Colonic mucosa (tissue), 4 donors: ENCODE results near the gene SLIT3. TPM values are rescaled to one million over a fixed set of nuclear protein-coding genes. Genes with fewer than 3 reads are reported as not detected.

Experiments used
- DNase-seq: peaks from one replicate; pipeline ENCODE4 v3.0.0-alpha.2; 2020
- H3K27ac ChIP-seq: fragments of 200-600 bp; one replicate; pipeline ENCODE4 v1.8.0; 2021
- H3K27me3 ChIP-seq: fragments of 200-600 bp; one replicate; pipeline ENCODE4 v1.8.0; 2021
- H3K36me3 ChIP-seq: fragments of 200-600 bp; one replicate; pipeline ENCODE4 v1.8.0; 2021
- H3K4me1 ChIP-seq: fragments of 200-600 bp; one replicate; pipeline ENCODE4 v1.8.0; 2021; ENCODE audit warnings: mild to moderate bottlenecking
- H3K4me3 ChIP-seq: fragments of 200-600 bp; one replicate; pipeline ENCODE4 v1.8.0; 2021
- H3K9ac ChIP-seq, 2 donors: one replicate each; pipeline ENCODE4 v1.7.0; 2013; ENCODE audit warnings: control low read depth in 2 of 2, low read depth in 2 of 2, low read length in 2 of 2
- H3K9me3 ChIP-seq: fragments of 200-600 bp; one replicate; pipeline ENCODE4 v1.8.0; 2021
- intact Hi-C: fragments of 100-400 bp; cut with DNase I; formaldehyde crosslinking; loops from one replicate; pipeline ENCODE4 v1.14.1; 2022
- total RNA-seq, 2 donors: library from RNA; stranded (reverse); fragmentation: NEBNext Ultra II Directional in 1 of 2; extraction: Animal tissue kit (Norgen Biotek cat#: 25700) in 1 of 2; gene quantifications; one replicate each; pipeline ENCODE4 v1.2.1, GENCODE V29; 2021
- TF ChIP-seq, protein P1 (sequence below): fragments of 200-600 bp; IDR thresholded peaks from one replicate; pipeline ENCODE4 v1.8.0; 2022; ENCODE audit warnings: antibody characterized with exemption, mild to moderate bottlenecking
- donor health status: healthy.
- donor health status: DM: no; HTN: no; CAD: no.
- donor health status: DM: no; HTN: no; CAD: no.

SLIT3 gene
- total RNA-seq, 2 donors from 2014 or later: 3.4 to 7.6 TPM

GRCh38 chr5:169004551-169004950 is 296.4 kb downstream of the SLIT3 start:
- no peak overlapping the region for H3K9ac ChIP-seq
- no peak for DNase-seq
- intact Hi-C loops: no loop called here
- no peak overlapping the region for H3K4me3 ChIP-seq
- no peaks in the 10 kb centered on the region for H3K9me3 ChIP-seq
- H3K27ac ChIP-seq: no peak overlapping the region
- TF ChIP-seq, protein P1, sequence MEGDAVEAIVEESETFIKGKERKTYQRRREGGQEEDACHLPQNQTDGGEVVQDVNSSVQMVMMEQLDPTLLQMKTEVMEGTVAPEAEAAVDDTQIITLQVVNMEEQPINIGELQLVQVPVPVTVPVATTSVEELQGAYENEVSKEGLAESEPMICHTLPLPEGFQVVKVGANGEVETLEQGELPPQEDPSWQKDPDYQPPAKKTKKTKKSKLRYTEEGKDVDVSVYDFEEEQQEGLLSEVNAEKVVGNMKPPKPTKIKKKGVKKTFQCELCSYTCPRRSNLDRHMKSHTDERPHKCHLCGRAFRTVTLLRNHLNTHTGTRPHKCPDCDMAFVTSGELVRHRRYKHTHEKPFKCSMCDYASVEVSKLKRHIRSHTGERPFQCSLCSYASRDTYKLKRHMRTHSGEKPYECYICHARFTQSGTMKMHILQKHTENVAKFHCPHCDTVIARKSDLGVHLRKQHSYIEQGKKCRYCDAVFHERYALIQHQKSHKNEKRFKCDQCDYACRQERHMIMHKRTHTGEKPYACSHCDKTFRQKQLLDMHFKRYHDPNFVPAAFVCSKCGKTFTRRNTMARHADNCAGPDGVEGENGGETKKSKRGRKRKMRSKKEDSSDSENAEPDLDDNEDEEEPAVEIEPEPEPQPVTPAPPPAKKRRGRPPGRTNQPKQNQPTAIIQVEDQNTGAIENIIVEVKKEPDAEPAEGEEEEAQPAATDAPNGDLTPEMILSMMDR: no peak
- no peaks in the 10 kb centered on the region for H3K36me3 ChIP-seq
- no peaks in the 10 kb centered on the region for H3K4me1 ChIP-seq
- no peaks in the 10 kb centered on the region for H3K27me3 ChIP-seq

- Histone ChIP-seq H3K4me1 (no peaks in the 10 kb centered on the region), H3K36me3 (no peaks in the 10 kb centered on the region), H3K9me3 (no peaks in the 10 kb centered on the region), H3K4me3 (no peak overlapping the region), H3K9ac (no peak overlapping the region), H3K27me3 (no peaks in the 10 kb centered on the region), H3K27ac (no peak overlapping the region)
- DNase-seq: no peak
- TF ChIP-seq, protein P1: no peak
- intact Hi-C loops: no loop called here
These were observed 297.0 kb downstream of the SLIT3 start for GRCh38 chr5:169003721-169004541.

- no peak overlapping the region for H3K9ac ChIP-seq
- no peaks in the 10 kb centered on the region for H3K9me3 ChIP-seq
- H3K27me3 ChIP-seq: no peaks in the 10 kb centered on the region
- no peak for DNase-seq
- TF ChIP-seq, protein P1: no peak
- intact Hi-C loops: no loop called here
- H3K27ac ChIP-seq: no peak overlapping the region
- no peaks in the 10 kb centered on the region for H3K4me1 ChIP-seq
- H3K36me3 ChIP-seq: no peaks in the 10 kb centered on the region
- no peak overlapping the region for H3K4me3 ChIP-seq
These were observed 297.9 kb downstream of the SLIT3 start for GRCh38 chr5:169002953-169003555.

GRCh38 chr5:169001394-169001793 is 299.5 kb downstream of the SLIT3 start:
- Histone ChIP-seq H3K9me3 (no peaks in the 10 kb centered on the region), H3K4me1 (no peaks in the 10 kb centered on the region), H3K4me3 (no peak overlapping the region), H3K27me3 (no peaks in the 10 kb centered on the region), H3K9ac (no peak overlapping the region), H3K36me3 (no peaks in the 10 kb centered on the region), H3K27ac (no peak overlapping the region)
- intact Hi-C loops: no loop called here
- TF ChIP-seq, protein P1: no peak
- no peak for DNase-seq

GRCh38 chr5:168995024-168995423 is 305.9 kb downstream of the SLIT3 start:
- no peaks in the 10 kb centered on the region for H3K9me3 ChIP-seq
- no peak for DNase-seq

More at GRCh38 chr5:168995024-168995423, 305.9 kb downstream of the SLIT3 start:
- intact Hi-C loops: loop anchor here (10.0 kb wide), 1 partner anchor 570 kb away; no protein-coding TSS in a partner anchor
- Histone ChIP-seq H3K4me3 (no peak overlapping the region), H3K36me3 (no peaks in the 10 kb centered on the region), H3K4me1 (no peaks in the 10 kb centered on the region), H3K27ac (no peak overlapping the region), H3K27me3 (no peaks in the 10 kb centered on the region), H3K9ac (no peak overlapping the region)
- TF ChIP-seq, protein P1: no peak
